ENCODE measurements around the gene NFIA.

GRCh38 chr1:61482170-61482734, 399.9 kb downstream of the NFIA start:
- TF ChIP-seq CTCF (conservative IDR thresholded peaks at IDR 0.05 in 1 of 2, IDR thresholded peaks at IDR 0.05 in 1 of 2; ENCODE audit: low read depth in 1 of 2, low read length in 2 of 2) (no peak), EZH2 (IDR thresholded peaks at IDR 0.05; ENCODE audit: low read length, missing control alignments) (no peak)

Data from fibroblast of lung (primary cell).